DND-41 (cell line): ENCODE measurements around the gene NF1.

Experiments used
- CTCF ChIP-seq: IDR thresholded peaks from 2 replicates; pipeline ENCODE4 v1.5.1; 2012; ENCODE audit warnings: borderline replicate concordance, low read length, moderate library complexity, mild to moderate bottlenecking; ENCODE audit not compliant: poor library complexity, severe bottlenecking; ENCODE audit errors: extremely low read depth
- EZH2 ChIP-seq: IDR thresholded peaks from 3 replicates; pipeline ENCODE4 v1.6.1; 2012; ENCODE audit warnings: borderline replicate concordance, low read depth, mild to moderate bottlenecking, moderate library complexity, low read length, inconsistent platforms; ENCODE audit not compliant: severe bottlenecking

- no peak for TF ChIP-seq CTCF
- TF ChIP-seq EZH2: no peak
These were observed 744 bp upstream of the NF1 start for GRCh38 chr17:31093866-31094599.
